SH-SY5Y (cell line): ENCODE measurements around the gene PLA1A.

Experiments
- GATA2 ChIP-seq: IDR thresholded peaks from 2 replicates; pipeline ENCODE4 v1.6.1; 2011; ENCODE audit warnings: mild to moderate bottlenecking, low read depth, low read length
- GATA3 ChIP-seq: IDR thresholded peaks from 2 replicates; pipeline ENCODE4 v1.6.1; 2011; ENCODE audit warnings: low read depth, mild to moderate bottlenecking, low read length, moderate library complexity

GRCh38 chr3:119619094-119619493 is 21.4 kb downstream of the PLA1A start:
- TF ChIP-seq GATA2 (no peak), GATA3 (no peak)
